Stimulated activated CD8-positive, alpha-beta memory T cell treated with anti-CD3 and anti-CD28 coated beads, Interleukin-12 subunit alpha, Interleukin-12 subunit beta, amount 100 ng/mL, for 1 hour (primary cell): ENCODE measurements around the gene VPS13D.
"Not testable (repeated sequence)": the region's sequence is repeated elsewhere in the genome, so short reads cannot be mapped to it uniquely, and the experiment has no call there.

Experiments
- DNase-seq: peaks from one replicate; pipeline ENCODE4 v3.0.0-alpha.2; 2020; ENCODE audit warnings: low read depth

Gene VPS13D

DNA sequence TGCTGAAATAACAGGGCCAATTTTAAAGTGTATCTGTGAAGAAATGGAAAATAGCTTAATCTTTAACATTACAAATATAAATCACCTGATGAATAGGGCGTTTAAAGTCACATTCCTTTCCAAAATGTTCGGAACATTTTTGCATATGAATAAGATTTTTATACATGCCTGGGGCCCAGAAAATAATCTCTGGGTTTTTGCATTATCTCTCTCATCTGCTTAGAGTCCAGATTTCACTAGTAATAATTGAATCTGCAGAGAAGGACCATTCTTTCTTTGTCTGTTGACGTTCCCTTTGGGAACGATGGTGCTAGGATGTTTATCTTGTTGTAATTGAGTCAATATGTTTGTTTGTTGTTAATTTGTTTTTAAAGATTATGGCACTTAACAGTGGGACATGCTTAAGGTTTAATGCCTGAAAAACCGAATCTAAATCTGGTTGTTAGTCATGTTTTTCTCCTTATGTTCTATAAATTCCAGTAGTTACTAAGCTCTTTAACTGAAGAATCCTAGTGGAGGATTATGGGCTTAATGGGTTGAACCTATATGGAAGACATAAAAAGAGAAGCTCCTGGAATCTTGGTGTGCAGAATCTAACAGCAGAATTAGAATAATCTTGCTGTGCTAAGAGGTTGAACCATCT, 140.6 kb downstream of the VPS13D start:
- DNase-seq = no peak

- DNase-seq = no peak
Measured at GRCh38 chr1:12371053-12371452, 141.2 kb downstream of the VPS13D start.

GRCh38 chr1:12372180-12372579, 142.3 kb downstream of the VPS13D start:
- no peak for DNase-seq

GRCh38 chr1:12372761-12373160, 142.9 kb downstream of the VPS13D start:
- no peak for DNase-seq

- DNase-seq = no peak
Measured at GRCh38 chr1:12375133-12375829, 145.5 kb downstream of the VPS13D start.

GRCh38 chr1:12376236-12377045, 146.6 kb downstream of the VPS13D start:
- no peak for DNase-seq

- DNase-seq = no peak
Measured at GRCh38 chr1:12380326-12381249, 150.8 kb downstream of the VPS13D start.

DNA sequence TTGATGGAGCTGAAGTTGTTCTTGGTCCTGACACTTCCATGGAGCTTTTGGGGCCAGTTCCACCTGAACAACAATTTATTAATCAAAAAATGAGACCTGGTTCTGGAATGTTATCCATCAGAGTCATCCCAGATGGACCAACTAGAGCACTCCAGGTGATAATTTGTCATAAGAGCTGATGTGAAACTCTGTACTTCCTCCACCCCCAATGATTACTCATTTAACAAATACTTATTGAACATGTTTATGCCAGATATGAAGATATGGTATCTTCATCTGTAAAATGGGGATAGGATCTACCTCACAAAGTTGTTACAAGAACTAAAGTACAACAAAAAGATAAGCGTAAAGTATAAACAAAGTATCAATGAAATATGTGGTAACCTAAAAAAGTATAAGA, 153.2 kb downstream of the VPS13D start:
- no peak for DNase-seq

DNA sequence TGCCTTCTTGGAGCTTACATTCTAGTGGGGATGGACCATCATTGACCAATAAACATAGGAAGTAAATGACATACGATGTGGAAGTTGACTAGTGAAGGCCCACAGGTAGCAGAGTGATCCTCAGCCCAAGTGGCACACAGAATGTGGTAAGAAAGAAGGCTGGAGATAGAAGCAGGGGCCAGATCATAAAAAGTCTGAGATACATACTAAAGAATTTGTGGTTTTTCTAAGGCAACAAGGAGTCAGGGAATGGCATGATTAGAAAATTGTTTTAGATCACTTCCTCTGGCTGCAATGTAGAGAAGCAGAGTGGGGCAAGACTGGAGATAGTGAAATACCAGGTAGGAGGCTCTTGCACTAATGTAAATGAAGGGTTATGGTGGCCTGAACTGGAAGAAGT, 154.0 kb downstream of the VPS13D start:
- DNase-seq = no peak

DNA sequence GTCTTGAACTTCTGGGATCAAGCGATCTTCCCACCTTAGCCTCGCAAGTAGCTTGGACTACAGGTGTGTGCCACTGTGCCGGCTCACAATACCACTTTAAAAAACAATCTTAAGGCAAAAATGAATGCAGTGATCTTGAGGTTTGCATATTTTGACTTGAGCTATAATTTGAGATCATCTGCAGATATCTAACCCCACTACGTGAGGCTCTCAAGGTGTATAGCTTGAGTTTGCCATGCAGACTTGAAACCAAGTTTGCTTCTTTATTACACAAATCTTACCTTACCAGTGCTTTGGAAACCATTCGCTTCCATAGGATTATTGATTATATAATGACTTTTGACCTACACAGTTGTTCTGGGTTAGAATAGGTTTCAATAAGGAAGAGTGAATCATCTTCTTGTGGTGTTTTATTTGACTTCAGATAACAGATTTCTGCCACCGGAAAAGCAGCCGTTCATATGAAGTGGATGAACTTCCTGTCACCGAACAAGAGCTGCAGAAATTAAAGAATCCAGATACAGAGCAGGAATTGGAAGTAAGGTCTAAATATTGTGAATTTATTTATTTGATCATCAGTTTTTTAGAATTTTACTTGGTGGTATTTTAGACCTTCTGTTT, 155.1 kb downstream of the VPS13D start:
- no peak for DNase-seq

- DNase-seq = no peak
Measured at GRCh38 chr1:12386130-12386529, 156.3 kb downstream of the VPS13D start.

- no peak for DNase-seq
Measured at GRCh38 chr1:12387641-12388040, 157.8 kb downstream of the VPS13D start.

DNA sequence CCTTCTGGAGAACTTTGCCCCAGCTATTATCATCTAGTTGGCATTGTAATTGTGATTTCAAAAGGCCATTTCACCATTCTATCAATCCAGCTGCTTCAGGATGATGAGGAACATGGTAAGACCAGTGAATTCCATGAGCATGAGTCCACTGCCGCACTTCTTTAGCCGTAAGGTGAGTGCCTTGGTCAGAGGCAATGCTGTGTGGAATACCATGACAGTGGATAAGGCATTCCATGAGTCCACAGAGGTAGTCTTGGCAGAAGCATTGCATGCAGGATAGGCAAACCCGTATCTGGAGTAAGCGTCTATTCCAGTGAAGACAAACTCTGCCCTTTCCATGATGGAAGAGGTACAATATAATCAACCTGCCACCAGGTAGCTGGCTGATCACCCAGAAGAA, 160.5 kb downstream of the VPS13D start:
- not testable (repeated sequence) for DNase-seq

DNA sequence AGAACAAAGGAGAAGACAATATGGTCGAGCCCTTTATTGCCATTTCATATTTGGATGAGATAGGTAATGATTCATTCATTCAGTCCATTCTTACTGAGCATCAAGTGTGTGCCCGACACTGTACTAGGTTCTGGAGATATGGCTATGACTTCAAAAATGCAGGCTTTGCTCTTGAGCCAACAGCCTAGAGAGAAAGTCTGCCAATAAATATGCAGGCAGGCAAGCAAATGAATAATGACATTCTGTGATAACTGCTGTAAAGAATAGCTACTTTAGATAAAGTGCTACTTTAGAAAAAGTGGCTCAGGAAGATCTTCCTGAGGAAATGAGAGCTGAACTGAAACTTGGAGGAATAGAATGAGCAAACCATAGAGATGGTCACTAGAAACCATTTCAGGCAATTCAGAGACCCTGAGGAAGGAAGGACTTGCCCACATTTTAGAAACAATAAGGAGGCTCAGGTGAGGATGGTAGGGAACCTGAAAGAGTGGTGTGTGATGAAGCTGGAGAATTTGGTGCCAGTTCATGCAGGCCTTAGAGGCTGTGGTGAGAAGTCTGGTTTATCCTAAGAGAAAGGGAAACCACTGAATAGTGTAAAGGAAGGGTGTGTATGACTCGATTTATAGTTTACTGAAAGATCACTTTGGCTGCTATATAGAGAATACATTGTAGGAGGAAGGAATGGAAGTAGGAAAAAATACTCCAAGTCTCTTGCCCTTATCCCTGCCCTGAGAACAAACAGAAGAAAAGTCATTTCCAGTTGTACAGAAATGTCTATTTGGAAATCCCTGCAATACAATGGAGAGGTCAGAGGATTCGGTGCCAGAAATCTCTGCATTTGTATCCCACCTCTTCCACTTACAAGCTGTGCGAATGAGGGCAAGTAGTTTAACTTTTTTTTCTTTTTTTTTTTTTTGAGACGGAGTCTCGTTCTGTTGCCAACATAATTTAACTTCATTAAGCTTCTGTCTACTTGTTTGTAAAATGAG, 167.9 kb downstream of the VPS13D start:
- no peak for DNase-seq

DNA sequence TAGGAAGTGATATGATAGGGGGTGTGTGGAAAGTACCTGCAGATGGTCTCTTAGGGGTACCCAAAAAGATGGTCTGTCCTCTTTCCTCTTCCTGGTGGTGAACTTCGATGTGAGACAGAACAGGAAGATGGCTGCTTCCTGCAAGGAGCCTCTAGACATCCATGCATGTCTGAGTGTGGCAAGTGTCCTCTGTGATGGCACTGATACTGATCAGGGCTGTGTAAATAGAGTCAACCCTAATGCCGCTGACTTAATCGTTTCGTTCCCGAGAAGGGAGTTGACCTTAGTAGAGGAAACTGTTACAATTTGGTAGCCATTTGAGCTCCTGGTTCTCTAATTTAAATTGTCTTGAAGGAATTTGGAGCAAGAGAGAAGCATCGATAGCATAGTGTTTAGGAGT, 168.6 kb downstream of the VPS13D start:
- DNase-seq = no peak

DNA sequence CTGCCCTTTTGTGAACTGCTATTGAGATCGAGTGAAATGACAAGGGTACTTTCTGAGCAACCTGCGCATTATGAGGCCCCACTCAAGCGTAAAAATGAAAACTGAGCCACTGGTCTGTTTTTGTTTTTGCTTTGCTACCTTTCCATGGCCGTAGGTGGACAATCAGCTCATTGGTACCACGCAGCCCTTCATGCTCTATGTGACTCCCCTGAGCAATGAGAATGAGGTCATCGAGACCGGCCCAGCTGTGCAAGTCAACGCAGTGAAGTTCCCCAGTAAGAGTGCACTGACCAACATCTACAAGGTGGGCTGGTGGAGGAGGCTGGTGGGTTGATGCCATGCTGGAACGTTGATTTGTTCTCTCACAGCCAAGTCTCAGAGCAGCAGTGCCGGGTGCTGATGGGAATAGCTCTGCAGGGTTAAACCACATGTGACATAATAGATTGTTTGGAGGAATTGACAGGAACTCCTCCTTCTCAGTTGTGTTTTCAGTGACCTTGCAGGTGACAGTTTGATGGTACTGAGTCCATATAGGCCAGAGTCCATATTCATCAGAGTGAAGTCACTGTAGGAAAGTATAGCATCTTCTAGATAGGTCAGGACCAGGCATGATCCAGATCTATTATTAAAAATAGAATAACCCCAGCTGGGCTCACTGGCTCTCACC, 170.3 kb downstream of the VPS13D start:
- DNase-seq = no peak

DNA sequence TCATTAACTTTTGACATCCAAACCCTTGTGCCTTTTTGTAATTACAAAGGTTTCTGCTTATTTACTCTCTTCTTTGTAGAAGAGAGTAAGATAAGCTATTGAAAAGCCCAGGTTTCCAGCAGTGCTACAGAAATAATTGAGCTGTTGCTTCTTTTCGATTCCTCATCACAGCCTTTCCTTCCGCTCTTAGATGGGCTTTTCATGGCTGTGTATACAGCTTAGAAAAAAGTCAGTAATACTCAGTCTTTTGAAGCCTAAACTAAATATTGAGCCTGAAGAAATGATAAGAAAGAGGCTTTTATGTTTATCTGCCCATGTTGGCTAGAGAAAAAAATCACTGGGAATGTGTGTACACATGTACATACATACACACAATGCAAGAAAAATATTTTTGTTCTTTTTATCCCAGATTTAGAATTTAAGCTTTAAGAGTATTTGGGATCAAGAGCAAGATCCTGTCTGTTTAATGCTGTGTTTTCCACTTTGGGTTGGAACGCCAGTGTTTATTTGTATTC, 172.4 kb downstream of the VPS13D start:
- no peak for DNase-seq

GRCh38 chr1:12402842-12403241, 173.0 kb downstream of the VPS13D start:
- DNase-seq = no peak

GRCh38 chr1:12404918-12405317, 175.1 kb downstream of the VPS13D start:
- no peak for DNase-seq
